ENCODE results near the gene NABP1. TPM values are rescaled to one million over a fixed set of nuclear protein-coding genes. Genes with fewer than 3 reads are reported as not detected.

Gene NABP1
- total RNA-seq, 1 experiment from 2014 or later: 3.2 TPM

DNA sequence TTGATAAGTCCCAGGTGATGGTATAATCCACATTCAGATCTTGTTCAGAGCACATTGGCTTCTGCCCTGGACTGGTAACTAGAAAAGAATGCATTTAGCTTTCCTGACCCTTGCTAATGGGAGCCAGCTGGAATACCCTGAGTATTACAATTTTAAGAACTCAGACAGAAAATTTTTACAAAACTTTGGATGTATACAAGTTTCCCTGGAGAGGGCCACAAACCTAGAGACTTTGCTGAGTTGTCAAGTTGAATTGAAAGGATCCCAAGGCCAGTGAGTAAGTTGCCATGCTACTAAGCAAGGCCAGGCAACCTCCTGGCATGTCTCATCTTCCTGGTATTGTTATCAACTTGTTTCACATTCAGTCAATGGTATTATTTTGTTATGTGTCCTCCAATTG is 20.0 kb upstream of the NABP1 start:
- H3T11ph ChIP-seq (ENCODE audit: low read length): no peak overlapping the region
- no peak overlapping the region for H4K8ac ChIP-seq (replicated peaks; ENCODE audit: insufficient read length, low read depth, low read length)
- H3K23ac ChIP-seq (ENCODE audit: insufficient read length, low read depth, low read length): no peak overlapping the region
- Mint-ChIP-seq H3K27ac (no peak overlapping the region), H3K27me3 (ENCODE audit: low read depth) (no peaks in the 10 kb centered on the region), H3K4me1 (no peaks in the 10 kb centered on the region), H3K36me3 (ENCODE audit: insufficient read depth in 1 of 3, low read depth in 3 of 3) (no peaks in the 10 kb centered on the region), H3K4me3 (no peak overlapping the region), H3K9me3 (peaks cover 0 to 6% of the 10 kb centered on the region in 2 experiments; a peak in 1 of 5 replicates)
- no peak overlapping the region for H2BK15ac ChIP-seq (ENCODE audit: low read depth, low read length)
- no peak overlapping the region for H3K18ac ChIP-seq (ENCODE audit: insufficient read length, low read depth, low read length)
- DNase-seq: no peak
- H3K9me3 ChIP-seq (ENCODE audit: control insufficient read depth, low read depth, low read length): no peaks in the 10 kb centered on the region
- no peak overlapping the region for H4K5ac ChIP-seq (ENCODE audit: insufficient read length, low read depth, low read length)
- no peak overlapping the region for H3K9ac ChIP-seq (ENCODE audit: extremely low read depth, insufficient read length, low read length)
- H2AK5ac ChIP-seq (ENCODE audit: insufficient read length, low read length): no peak overlapping the region
- no peak overlapping the region for H3K14ac ChIP-seq (ENCODE audit: insufficient read depth, low read length)
- no peaks in the 10 kb centered on the region for H3K23me2 ChIP-seq (ENCODE audit: insufficient read length, low read depth, low read length, poor library complexity, severe bottlenecking)
- no peaks in the 10 kb centered on the region for H3K4me1 ChIP-seq (ENCODE audit: insufficient read depth, low read length)
- H4K20me1 ChIP-seq (ENCODE audit: control insufficient read depth, insufficient read depth, insufficient read length): no peaks in the 10 kb centered on the region
- TF ChIP-seq CTCF (conservative IDR thresholded peaks at IDR 0.05): no peak
- no peak overlapping the region for H4K91ac ChIP-seq (ENCODE audit: insufficient read length, low read depth, low read length)
- no peak overlapping the region for H3K4ac ChIP-seq (ENCODE audit: low read depth, low read length)
- no peak overlapping the region for H2BK12ac ChIP-seq (ENCODE audit: insufficient read length, low read depth, low read length)
- no peaks in the 10 kb centered on the region for H3K27me3 ChIP-seq (ENCODE audit: insufficient read depth, low read length)
- H3K56ac ChIP-seq (ENCODE audit: insufficient read length, low read depth, low read length): no peak overlapping the region
- no peak overlapping the region for H3K4me2 ChIP-seq (ENCODE audit: insufficient read depth, insufficient read length, low read length)
- no peak overlapping the region for H2AFZ ChIP-seq (ENCODE audit: low read length)
- H2BK5ac ChIP-seq (ENCODE audit: insufficient read length, low read length): no peak overlapping the region
- H3K27ac ChIP-seq (ENCODE audit: insufficient read length, low read depth, low read length): no peak overlapping the region
- H3K79me2 ChIP-seq (ENCODE audit: insufficient read depth, low read length): no peaks in the 10 kb centered on the region
- H2BK20ac ChIP-seq (ENCODE audit: low read depth, low read length, poor library complexity, severe bottlenecking): no peak overlapping the region
- no peak overlapping the region for H2BK120ac ChIP-seq (ENCODE audit: low read depth, low read length, poor library complexity, severe bottlenecking)
- no peaks in the 10 kb centered on the region for H3K79me1 ChIP-seq (ENCODE audit: insufficient read depth, low read depth, low read length, poor library complexity, severe bottlenecking)

Measured in H9 (cell line).